Heart left ventricle (tissue), 16 donors: ENCODE results near the gene OTOS. TPM values are rescaled to one million over a fixed set of nuclear protein-coding genes. Genes with fewer than 3 reads are reported as not detected.

Experiments
- ATAC-seq, 4 donors: fragments of 200-7000 bp; cut with Tn5 transposase; one replicate each; pipeline ENCODE4 v1.9.1; 2020 to 2022; ENCODE audit warnings: moderate library complexity in 4 of 4, mild to moderate bottlenecking in 3 of 4, moderate number of reproducible peaks in 1 of 4
- DNase-seq, 5 donors: peaks; one replicate each; pipeline ENCODE4 v3.0.0-alpha.2; 2020
- H3K27ac ChIP-seq, 12 donors: fragments of 200-600 bp; sonication (generic) in 4 of 12; one replicate each; pipeline versions ENCODE4 v1.5.0 to v1.8.0; 2016 to 2022; ENCODE audit warnings: mild to moderate bottlenecking in 2 of 12
- H3K27me3 ChIP-seq, 9 donors: fragments of 200-600 bp; sonication (generic) in 2 of 9; one replicate each; pipeline versions ENCODE4 v1.5.1 to v1.8.0; 2016 to 2022; ENCODE audit warnings: mild to moderate bottlenecking in 3 of 9
- H3K36me3 ChIP-seq, 9 donors: fragments of 200-600 bp; sonication (generic) in 2 of 9; one replicate each; pipeline versions ENCODE4 v1.5.0 to v1.8.0; 2018 to 2022; ENCODE audit warnings: mild to moderate bottlenecking in 2 of 9
- H3K4me1 ChIP-seq, 12 donors: fragments of 200-600 bp; sonication (generic) in 4 of 12; one replicate each; pipeline versions ENCODE4 v1.5.0 to v1.8.0; 2016 to 2022; ENCODE audit warnings: mild to moderate bottlenecking in 3 of 12
- H3K4me3 ChIP-seq, 12 donors: fragments of 200-600 bp; sonication (generic) in 4 of 12; one replicate each; pipeline versions ENCODE4 v1.5.0 to v1.8.0; 2017 to 2022; ENCODE audit warnings: mild to moderate bottlenecking in 9 of 12, moderate library complexity in 4 of 12
- H3K9me3 ChIP-seq, 12 donors: fragments of 200-600 bp; sonication (generic) in 4 of 12; one replicate each; pipeline versions ENCODE4 v1.5.0 to v1.8.0; 2016 to 2022; ENCODE audit warnings: mild to moderate bottlenecking in 1 of 12
- POLR2A ChIP-seq, 2 donors: fragments of 450-650 bp; IDR thresholded peaks; one replicate each; pipeline ENCODE4 v1.6.1; 2017; ENCODE audit warnings: antibody characterized with exemption in 2 of 2, mild to moderate bottlenecking in 2 of 2, moderate library complexity in 2 of 2
- WGBS, 4 donors: extraction: QIAGEN DNeasy Blood & Tissue Kit in 2 of 4; methylation state at CpG; one replicate each; pipeline versions ENCODE4 v1.1.5 to v1.1.7; 2013 to 2018; 5-methylcytosine and 5-hydroxymethylcytosine counted together
- intact Hi-C, 10 donors: fragments of 100-400 bp; cut with DNase I; formaldehyde crosslinking; loops; one replicate each; pipeline versions ENCODE4 v1.11.1 to v1.14.2; 2022
- polyA plus RNA-seq, 2 donors: library from polyadenylated mRNA; stranded (reverse); fragments of 200-250 nt; gene quantifications; one replicate each; pipeline ENCODE4 v1.2.3, GENCODE V29; 2013
- total RNA-seq, 9 donors: library from RNA; depleted of rRNA in 2 of 9; stranded (reverse); fragments of >200 nt in 2 of 9; fragmentation: NEBNext Ultra II Directional in 3 of 9; extraction: Animal tissue kit (Norgen Biotek cat#: 25700) in 3 of 9; gene quantifications; one replicate each; pipeline versions ENCODE4 v1.1.0 to v1.2.4, GENCODE V29; 2016 to 2023
- TF ChIP-seq, protein P1 (sequence below), 12 donors: fragments of 200-600 bp; sonication (generic) in 4 of 12; IDR thresholded peaks; one replicate each; pipeline versions ENCODE4 v1.5.0 to v1.8.0; 2018 to 2022; ENCODE audit warnings: antibody characterized with exemption in 12 of 12, mild to moderate bottlenecking in 5 of 12
- donor health status: ischemic (EF 13 %, LVEDD 7.1; RV severe dilation, severe dysfunction).
- donor health status: healthy with polysubstance abuse.
- donor health status: DM: no; HTN: yes; CAD: no.
- donor health status: DM: no; HTN: no; CAD: no.
- donor health status: ischemic (EF 25% LVEDD 6.9; RV normal size, moderate dysfunction).
- donor health status: ischemic (EF 25% LVEDD 5.7; RV mildly dilated, moderate dysfunction).
- donor health status: healthy.
- donor health status: DM: yes; HTN: yes; CAD: no.
- donor health status: ischemic (EF 35%, LVEDD 5.7; RV mildly dilated, moderate dysfunction).
- donor health status: nonischemic (EF 11% LVEDD 7.7; RV severe dilation, severe dysfunction).
- donor health status: DM: yes; HTN: yes; CAD: no.
- donor health status: PGD.
- donor health status: ischemic (EF 29% LVEDD 5.4; RV normal size, mild dysfunction).
- donor health status: nonischemic (EF 23%, LVEDD 6.1; RV moderate dilation, normal function).

The OTOS gene
- total and polyA plus RNA-seq, 11 donors = 1.1 TPM; not detected in 10

DNA sequence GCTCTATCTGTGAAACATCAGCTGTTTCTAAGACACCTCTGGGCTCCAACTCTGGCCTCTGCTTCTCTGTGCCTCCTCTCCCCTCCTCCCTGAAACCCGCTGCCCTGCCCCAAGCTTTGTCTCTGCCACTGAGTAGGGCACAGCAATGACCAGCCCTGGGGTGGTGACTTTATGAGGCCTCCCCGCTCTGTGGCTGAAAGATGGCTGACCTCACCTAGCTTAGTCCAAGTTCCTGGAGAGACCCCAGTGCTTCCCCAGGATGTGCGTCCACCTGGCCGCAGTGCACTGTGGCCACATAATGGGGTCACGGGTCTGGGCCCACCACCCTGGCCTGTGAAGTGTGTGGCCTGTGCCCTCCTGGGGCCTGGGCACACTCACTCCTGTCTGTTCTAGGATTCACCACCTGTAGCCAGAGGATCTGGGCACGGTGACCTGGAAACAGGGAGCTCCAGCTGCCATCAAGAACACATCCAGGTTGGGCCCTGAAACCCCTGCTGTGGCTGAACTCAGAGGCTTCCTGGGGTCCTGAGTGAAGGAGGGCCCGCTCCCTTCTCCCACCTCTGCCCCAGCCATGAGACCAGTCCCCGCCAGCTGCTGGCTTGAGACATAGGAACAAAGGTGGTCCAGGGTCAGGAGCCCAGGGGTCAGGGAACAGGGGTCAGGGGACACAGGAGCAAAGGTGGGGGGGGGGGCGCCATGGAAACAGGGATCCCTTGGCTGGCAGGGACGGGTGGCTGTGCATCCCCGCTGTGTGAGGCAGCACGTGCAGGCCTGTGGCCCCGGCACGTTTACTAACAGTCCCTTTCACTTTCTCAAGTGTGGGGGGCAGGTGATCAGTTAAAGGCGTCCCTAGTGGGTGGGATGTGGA lies 29.3 kb upstream of the OTOS start:
- intact Hi-C loops = no loop called here
- ATAC-seq = no peak
- no peak overlapping the region for H3K4me3 ChIP-seq

DNA sequence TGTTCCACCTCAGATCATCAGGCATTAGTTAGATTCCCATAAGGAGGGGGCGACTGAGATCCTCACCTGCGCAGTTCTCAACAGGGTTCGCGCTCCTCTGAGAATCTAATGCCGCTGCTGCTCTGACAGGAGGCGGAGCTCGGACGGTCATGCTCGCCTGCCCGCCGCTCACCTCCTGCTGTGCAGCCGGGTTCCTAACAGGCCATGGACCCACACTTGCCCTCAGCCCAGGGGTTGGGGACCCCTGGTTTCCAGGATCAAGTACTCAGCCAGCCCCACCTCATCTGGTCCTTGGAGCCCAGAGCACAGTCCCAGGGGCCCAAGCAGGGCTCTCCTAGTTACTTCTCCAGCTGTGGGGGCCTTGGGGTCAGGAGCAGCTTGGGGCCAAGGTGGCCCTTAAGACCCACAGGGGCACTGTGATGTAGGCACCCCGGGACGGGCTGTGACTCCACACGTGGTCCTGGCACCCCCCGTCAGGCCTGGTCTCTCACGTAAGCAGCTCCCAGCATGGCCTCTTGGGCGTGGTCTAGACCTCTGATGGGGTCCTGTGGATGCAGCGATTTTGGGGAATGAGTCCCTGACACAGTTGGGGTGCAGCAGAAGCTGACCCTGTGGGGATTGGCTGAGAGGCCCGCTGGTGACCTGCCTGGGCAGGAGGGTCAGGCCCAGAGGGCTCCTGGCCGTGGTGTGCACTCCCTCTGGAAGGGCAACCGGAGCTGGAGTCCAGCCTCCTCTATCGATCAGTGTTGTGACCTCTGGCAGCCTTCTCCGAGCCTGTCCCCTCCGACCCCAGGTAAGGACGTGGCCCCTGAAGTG lies 28.3 kb upstream of the OTOS start:
- TF ChIP-seq, protein P1, sequence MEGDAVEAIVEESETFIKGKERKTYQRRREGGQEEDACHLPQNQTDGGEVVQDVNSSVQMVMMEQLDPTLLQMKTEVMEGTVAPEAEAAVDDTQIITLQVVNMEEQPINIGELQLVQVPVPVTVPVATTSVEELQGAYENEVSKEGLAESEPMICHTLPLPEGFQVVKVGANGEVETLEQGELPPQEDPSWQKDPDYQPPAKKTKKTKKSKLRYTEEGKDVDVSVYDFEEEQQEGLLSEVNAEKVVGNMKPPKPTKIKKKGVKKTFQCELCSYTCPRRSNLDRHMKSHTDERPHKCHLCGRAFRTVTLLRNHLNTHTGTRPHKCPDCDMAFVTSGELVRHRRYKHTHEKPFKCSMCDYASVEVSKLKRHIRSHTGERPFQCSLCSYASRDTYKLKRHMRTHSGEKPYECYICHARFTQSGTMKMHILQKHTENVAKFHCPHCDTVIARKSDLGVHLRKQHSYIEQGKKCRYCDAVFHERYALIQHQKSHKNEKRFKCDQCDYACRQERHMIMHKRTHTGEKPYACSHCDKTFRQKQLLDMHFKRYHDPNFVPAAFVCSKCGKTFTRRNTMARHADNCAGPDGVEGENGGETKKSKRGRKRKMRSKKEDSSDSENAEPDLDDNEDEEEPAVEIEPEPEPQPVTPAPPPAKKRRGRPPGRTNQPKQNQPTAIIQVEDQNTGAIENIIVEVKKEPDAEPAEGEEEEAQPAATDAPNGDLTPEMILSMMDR (IDR thresholded peaks at IDR 0.05) = no peak
- TF ChIP-seq POLR2A (IDR thresholded peaks at IDR 0.05) = no peak
- no peak overlapping the region for H3K27ac ChIP-seq
- whole genome bisulfite sequencing, 4 donors = 85 to 88% (median 87%) methylated on average over 24 to 26 of the region's 26 CpGs
- H3K27me3 ChIP-seq = peaks cover 0 to 13% (median 0%) of the 10 kb centered on the region in 9 donors
- H3K36me3 ChIP-seq = no peaks in the 10 kb centered on the region
- peak in 1 of 4 donors; percentile 17 for ATAC-seq
- H3K4me3 ChIP-seq = no peak overlapping the region
- peak in 1 of 5 donors; percentile 51 for DNase-seq
- no peaks in the 10 kb centered on the region for H3K9me3 ChIP-seq
- intact Hi-C loops = no loop called here
- no peaks in the 10 kb centered on the region for H3K4me1 ChIP-seq

More for the DNA sequence above, 29.3 kb upstream of the OTOS start:
- H3K27me3 ChIP-seq = peaks cover 0 to 13% (median 0%) of the 10 kb centered on the region in 9 donors
- no peaks in the 10 kb centered on the region for H3K4me1 ChIP-seq
- peak in 1 of 5 donors; percentile 50 for DNase-seq
- TF ChIP-seq, protein P1 (IDR thresholded peaks at IDR 0.05) = no peak
- TF ChIP-seq POLR2A (IDR thresholded peaks at IDR 0.05) = no peak
- no peaks in the 10 kb centered on the region for H3K9me3 ChIP-seq
- WGBS, 4 donors = 79 to 84% (median 81%) methylated on average over 12 to 15 of the region's 15 CpGs
- no peaks in the 10 kb centered on the region for H3K36me3 ChIP-seq
- H3K27ac ChIP-seq = no peak overlapping the region

DNA sequence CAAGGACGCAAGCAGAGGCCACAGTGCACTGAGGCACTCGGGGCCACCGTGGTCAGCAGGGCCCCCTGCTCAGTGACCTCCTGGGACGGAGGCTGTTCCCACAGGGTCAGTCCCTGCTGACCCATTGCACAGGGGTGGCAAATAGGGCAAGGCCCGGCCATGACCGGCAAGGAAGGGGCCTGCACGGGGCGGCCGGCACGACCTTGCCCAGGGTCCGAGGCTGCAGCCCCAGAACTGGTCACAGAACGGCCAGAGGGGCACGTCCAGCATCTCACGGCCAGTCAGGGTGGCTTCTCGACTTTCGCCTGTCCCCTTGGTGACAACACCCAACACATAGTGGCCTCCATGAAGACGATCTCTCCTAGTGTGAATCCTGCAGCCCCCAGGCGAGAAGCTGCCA lies 27.6 kb upstream of the OTOS start:
- Histone ChIP-seq H3K4me3 (no peak overlapping the region), H3K27me3 (peaks cover 0 to 13% (median 0%) of the 10 kb centered on the region in 9 donors), H3K4me1 (no peaks in the 10 kb centered on the region), H3K9me3 (no peaks in the 10 kb centered on the region), H3K36me3 (no peaks in the 10 kb centered on the region), H3K27ac (no peak overlapping the region)
- TF ChIP-seq, protein P1 (IDR thresholded peaks at IDR 0.05) = no peak
- TF ChIP-seq POLR2A (IDR thresholded peaks at IDR 0.05) = no peak
- WGBS, 4 donors = 84 to 92% (median 87%) methylated on average over 15 to 18 of the region's 18 CpGs
- DNase-seq (peak in 1 of 5 donors; percentile 22), ATAC-seq (no peak)
- intact Hi-C loops = no loop called here

DNA sequence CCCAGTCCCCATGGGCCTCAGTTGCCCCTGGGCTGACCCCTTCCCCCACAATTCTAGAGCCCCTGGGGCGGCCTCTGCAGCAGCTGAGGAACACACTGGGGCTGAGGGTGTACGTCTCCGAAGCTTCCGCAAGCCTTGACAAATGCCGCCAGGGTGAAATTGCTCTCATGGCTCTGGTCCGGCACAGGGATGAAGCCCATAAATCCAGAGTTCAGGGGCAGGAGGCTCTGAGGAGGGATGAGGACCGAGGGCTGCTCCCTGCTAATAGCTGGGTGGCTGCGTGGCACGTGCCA lies 27.1 kb upstream of the OTOS start:
- no peak for TF ChIP-seq POLR2A (IDR thresholded peaks at IDR 0.05)
- DNase-seq (peak in 1 of 5 donors; percentile 33), ATAC-seq (no peak)
- 80 to 87% (median 84%) methylated on average over 8 to 9 of the region's 9 CpGs for WGBS, 4 donors
- no peaks in the 10 kb centered on the region for H3K9me3 ChIP-seq
- no peak overlapping the region for H3K4me3 ChIP-seq
- H3K4me1 ChIP-seq = no peaks in the 10 kb centered on the region
- H3K27ac ChIP-seq = no peak overlapping the region
- peaks cover 0 to 13% (median 0%) of the 10 kb centered on the region in 9 donors for H3K27me3 ChIP-seq
- H3K36me3 ChIP-seq = no peaks in the 10 kb centered on the region
- intact Hi-C loops = no loop called here
